IPS DF 4.7 (cell line): Measurements from ENCODE around the gene LRP10.
"Not testable (repeated sequence)": the region's sequence is repeated elsewhere in the genome, so short reads cannot be mapped to it uniquely, and the experiment has no call there.

Source experiments
- DNase-seq: peaks from one replicate; pipeline ENCODE4 v3.0.0-alpha.2; 2013; ENCODE audit warnings: low spot score; ENCODE audit errors: extremely low read depth

LRP10 gene

GRCh38 chr14:22871224-22872032, at the start of gene LRP10:
LRP10 (plus strand) TSS chr14:22871740; CDS start chr14:22872304, 564 bp downstream.
- DNase-seq: no peak

DNA sequence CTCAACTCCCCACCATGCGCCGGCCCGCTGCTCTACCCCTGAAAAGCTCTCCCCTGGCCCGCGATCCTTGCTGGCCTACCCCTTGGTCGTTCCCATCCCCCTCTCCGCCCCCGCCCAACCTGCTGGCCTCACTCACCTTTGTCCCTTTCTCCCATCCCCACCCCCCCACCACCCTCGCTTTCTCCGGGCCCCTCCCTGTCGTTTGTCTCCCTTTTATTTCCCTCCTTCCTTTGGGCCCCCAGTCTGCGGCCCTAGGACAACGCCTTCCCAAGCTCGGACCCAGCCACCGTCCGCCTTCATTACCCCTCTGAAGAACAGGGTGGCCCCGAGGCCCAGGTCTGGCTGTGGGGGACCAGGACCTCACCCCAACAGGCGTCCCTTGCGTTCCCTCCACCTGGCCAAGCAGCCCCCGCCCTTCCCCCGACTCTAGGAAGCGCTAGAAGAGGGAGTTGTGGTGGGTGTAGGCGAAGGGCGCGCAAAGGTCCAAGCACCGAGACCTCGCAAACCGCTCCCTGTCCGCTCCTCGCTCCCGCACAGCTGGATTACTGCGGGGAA, 49.4 kb upstream of the LRP10 start:
- no peak for DNase-seq

DNA sequence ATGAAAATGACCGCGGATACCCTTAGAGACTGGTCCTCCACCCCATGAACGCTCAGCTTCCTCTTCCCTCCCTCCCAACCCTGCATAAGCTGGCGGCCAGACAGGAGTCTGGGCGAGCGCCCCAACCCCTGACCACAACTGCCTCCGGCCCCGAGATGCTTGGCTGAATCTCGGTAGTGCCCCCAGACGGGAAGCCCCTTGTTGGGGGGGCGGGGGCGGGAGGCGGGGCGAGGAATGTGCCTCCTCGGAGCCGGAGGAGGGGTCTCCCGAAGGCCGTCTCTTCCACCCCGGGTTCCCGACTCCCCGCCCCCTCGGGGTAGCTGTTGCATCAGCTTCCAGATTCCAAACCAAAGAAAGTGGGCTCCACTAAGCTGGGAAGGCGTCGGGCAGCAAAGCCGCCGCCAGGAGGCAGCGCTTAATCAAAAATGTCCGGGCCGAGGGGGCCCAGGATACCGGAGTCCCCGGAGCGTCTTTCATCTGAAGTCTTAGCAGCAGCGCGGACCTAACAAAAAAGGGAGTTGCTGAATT, 48.9 kb upstream of the LRP10 start:
- DNase-seq: no peak

DNA sequence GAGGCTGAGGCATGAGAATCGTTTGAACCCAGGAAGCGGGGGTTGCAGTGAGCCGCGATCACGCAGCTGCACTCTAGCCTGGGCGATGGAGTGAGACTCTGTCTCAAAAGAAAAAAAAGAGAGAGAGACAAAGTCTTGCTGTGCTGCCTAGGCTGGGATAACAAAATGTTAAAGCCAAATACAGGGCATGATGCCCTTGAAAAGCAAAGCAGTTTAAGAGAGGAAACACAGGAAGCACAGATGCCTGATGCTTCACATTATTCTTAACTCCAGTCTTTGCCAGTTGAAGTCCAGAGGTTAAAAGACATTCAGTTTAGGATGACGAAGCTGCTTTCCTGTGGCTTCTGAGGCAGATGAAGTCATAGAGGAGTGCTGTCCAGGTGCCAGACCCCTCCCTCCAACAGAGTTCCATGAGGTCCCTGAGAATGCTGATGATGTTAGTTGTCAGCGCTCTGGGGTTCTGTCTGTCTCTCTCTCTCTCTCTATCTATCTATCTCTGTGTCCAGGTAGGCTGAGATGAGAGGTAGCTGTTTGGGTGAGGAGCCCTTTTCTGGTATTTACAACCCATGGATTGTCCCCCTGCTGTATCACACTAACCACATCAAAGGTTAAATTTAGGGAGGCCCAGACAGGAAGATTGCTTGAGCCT, 46.7 kb upstream of the LRP10 start:
- no peak for DNase-seq

GRCh38 chr14:22829076-22829660, 42.4 kb upstream of the LRP10 start:
- DNase-seq: not testable (repeated sequence)

GRCh38 chr14:22829661-22830442, 41.7 kb upstream of the LRP10 start, which contains the start of gene MRPL52:
MRPL52 (plus strand) TSS chr14:22829887; CDS start chr14:22829913, 26 bp downstream.
- DNase-seq: no peak

DNA sequence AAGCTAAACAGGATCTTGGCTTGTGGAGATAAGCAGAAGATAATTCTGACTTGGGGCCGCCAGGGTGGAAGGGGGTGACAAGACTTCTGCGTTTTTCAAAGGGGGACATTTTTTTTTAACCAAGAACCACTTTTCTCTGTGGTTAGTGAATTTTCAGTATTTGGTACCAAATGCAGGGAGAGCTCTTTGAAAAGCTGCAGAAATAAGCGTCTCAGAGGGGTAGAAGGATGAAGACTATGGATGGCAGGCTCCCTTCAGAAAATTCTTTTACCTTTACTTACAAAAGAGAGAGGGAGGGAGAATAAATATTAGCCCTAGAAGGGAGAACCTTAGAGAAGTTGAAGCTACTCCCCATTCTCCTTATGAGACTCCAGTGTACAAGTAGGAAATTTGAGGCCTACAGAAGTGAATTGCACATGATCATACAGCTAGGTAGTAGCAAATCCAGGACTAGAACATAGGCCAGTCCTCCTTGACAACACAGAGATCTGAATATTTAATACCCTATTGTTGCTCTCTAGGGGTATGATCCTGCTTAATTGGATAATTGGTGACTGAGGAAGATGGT, 41.0 kb upstream of the LRP10 start:
- DNase-seq: no peak

GRCh38 chr14:22835505-22835904, 36.0 kb upstream of the LRP10 start:
- DNase-seq: no peak

DNA sequence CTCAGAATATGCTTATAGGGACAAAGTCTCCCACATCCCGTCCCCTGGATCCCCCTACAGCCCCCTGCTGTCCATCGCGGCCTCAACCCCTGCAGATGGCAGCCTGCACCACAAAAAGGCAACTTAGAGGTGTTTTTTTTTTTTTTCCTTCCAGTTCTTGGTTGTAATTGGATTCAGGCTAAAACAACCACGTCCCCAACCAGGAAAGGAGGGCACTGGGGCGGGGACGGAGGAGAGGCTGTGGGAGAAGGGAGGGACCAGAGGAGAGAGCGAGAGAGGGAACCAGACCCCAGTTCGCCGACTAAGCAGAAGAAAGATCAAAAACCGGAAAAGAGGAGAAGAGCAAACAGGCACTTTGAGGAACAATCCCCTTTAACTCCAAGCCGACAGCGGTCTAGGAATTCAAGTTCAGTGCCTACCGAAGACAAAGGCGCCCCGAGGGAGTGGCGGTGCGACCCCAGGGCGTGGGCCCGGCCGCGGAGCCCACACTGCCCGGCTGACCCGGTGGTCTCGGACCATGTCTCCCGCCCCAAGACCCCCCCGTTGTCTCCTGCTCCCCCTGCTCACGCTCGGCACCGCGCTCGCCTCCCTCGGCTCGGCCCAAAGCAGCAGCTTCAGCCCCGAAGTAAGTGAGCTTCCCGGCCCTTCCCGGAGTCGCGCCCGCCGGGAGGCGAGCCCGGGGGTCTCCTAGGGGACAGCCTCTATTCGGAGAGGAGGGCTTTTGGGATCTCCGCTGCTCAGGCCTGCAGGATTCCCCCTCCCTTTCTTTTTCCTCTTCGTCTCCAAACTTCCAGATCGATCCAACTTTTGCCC, 35.0 kb upstream of the LRP10 start, which contains the start of gene MMP14:
MMP14 (plus strand) TSS at position 285 of the 813 bp plus-strand sequence; CDS start at position 518, 233 bp downstream.
- DNase-seq: no peak

- no peak for DNase-seq
These were observed 34.3 kb upstream of the LRP10 start for GRCh38 chr14:22837114-22837749.

GRCh38 chr14:22837750-22838538, 33.6 kb upstream of the LRP10 start:
- DNase-seq: no peak

GRCh38 chr14:22838631-22839041, 32.9 kb upstream of the LRP10 start:
- no peak for DNase-seq

DNA sequence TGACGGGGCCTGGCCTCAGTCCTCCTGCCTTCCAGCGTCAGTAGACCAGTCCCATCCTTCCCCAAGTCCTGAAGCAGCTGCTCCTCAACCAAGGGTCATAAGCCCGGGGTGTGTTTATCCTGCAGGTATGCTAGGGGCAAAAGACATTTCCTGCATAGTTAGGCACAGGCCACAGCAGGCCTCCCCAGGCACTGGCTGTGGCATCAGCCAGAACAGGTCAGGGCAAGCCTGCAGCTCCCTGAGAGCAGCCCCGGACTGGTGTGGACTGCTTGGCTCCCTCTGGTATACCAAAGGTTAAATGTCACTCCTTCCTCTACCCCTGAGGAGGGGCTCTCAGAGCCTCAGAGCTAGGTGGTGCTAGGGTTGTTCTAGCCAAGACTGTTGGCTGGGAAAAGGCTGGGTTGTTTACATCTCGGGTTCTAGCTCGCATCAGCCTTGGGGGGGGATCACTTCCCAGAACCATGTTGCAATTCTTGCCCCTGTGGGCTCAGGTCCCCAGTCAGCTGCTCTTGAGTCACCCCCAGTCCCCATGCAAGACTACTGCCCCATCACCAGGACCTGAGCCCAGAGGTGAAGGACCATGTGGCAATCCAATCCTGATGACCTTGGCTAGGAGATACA, 32.3 kb upstream of the LRP10 start:
- DNase-seq: no peak

DNA sequence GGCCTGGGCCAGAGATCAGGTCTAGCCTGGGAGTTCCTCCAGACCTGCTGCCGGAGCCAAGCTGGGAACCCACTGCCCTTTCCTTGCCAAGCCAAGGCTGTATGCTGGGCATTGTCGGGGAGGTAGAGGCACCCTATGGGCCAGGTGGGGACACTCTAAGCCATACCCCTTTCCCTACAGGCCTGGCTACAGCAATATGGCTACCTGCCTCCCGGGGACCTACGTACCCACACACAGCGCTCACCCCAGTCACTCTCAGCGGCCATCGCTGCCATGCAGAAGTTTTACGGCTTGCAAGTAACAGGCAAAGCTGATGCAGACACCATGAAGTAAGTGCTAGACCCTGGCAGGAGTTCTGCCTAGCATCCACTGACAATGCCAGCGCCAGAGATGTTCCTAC, 30.2 kb upstream of the LRP10 start:
- DNase-seq: no peak

GRCh38 chr14:22841769-22842168, 29.8 kb upstream of the LRP10 start:
- DNase-seq: no peak

- no peak for DNase-seq
These were observed 29.1 kb upstream of the LRP10 start for GRCh38 chr14:22842211-22843122.
